Mucosa of rectum (tissue), 2 donors: ENCODE data around the gene SPAG4.

Experiments used
- H3K27ac ChIP-seq, 2 donors: one replicate each; pipeline ENCODE4 v1.7.0; 2013; ENCODE audit warnings: inconsistent platforms in 2 of 2, low read depth in 2 of 2, low read length in 2 of 2
- H3K27me3 ChIP-seq, 2 donors: one replicate each; pipeline ENCODE4 v1.7.0; 2013; ENCODE audit warnings: low read length in 2 of 2; ENCODE audit not compliant: control insufficient read depth in 2 of 2, insufficient read depth in 2 of 2
- H3K36me3 ChIP-seq, 2 donors: one replicate each; pipeline ENCODE4 v1.7.0; 2013; ENCODE audit warnings: low read length in 2 of 2; ENCODE audit not compliant: control insufficient read depth in 2 of 2, insufficient read depth in 2 of 2
- H3K4me1 ChIP-seq, 2 donors: one replicate each; pipeline ENCODE4 v1.7.0; 2013; ENCODE audit warnings: low read length in 2 of 2, mild to moderate bottlenecking in 1 of 2; ENCODE audit not compliant: control insufficient read depth in 2 of 2, insufficient read depth in 2 of 2
- H3K4me3 ChIP-seq, 2 donors: one replicate each; pipeline ENCODE4 v1.7.0; 2013; ENCODE audit warnings: low read length in 2 of 2
- H3K9ac ChIP-seq, 2 donors: one replicate each; pipeline ENCODE4 v1.7.0; 2013; ENCODE audit warnings: low read length in 2 of 2, low read depth in 1 of 2, mild to moderate bottlenecking in 1 of 2
- H3K9me3 ChIP-seq, 2 donors: one replicate each; pipeline ENCODE4 v1.7.0; 2013; ENCODE audit warnings: low read length in 2 of 2; ENCODE audit not compliant: control insufficient read depth in 2 of 2
- donor health status: healthy.
- donor health status: Normal muscosa, but diverticular disease.

Gene SPAG4

DNA sequence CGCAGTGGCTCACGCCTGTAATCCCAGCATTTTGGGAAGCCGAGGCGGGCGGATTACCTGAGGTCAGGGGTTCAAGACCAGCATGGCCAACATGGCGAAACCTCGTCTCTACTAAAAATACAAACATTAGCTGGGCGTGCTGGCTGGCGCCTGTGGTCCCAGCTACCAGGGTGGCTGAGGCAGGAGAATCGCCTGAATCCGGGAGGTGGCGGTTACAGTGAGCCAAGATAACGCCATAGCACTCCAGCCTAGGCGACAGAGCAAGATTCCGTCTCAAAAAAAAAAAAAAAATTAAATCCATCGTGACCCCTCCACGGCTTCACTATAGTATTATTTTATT, 50.3 kb downstream of the SPAG4 start:
- Histone ChIP-seq H3K4me3 (no peak overlapping the region), H3K36me3 (peaks cover 14 to 22% of the 10 kb centered on the region in 2 donors), H3K9me3 (no peaks in the 10 kb centered on the region), H3K4me1 (peaks cover 17 to 22% of the 10 kb centered on the region in 2 donors), H3K9ac (no peak overlapping the region), H3K27me3 (no peaks in the 10 kb centered on the region), H3K27ac (no peak overlapping the region)

DNA sequence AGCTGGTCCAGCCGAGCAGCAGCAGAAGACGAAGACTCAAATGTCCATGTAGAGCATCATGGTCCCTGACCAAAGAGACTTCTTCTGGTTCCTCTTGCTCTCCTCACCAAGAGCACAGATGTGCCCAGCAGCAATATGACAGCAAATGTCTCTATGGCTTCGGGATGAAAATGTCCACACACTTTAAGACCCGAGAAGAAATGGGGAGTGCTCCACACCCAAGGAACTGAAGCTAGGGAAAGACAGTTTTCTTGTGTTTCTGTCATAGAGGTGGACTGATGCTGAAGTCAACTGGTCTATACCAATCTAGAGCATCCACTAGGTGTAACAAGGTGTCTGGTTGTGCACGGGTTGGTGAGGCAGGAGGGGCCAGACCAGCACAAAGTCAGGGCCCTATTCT, 53.6 kb downstream of the SPAG4 start:
- peaks cover 30 to 37% of the 10 kb centered on the region in 2 donors for H3K36me3 ChIP-seq
- H3K4me1 ChIP-seq: peaks cover 0 to 3% of the 10 kb centered on the region in 2 donors
- H3K27ac ChIP-seq: no peak overlapping the region
- no peak overlapping the region for H3K4me3 ChIP-seq
- H3K9me3 ChIP-seq: no peaks in the 10 kb centered on the region
- no peak overlapping the region for H3K9ac ChIP-seq
- no peaks in the 10 kb centered on the region for H3K27me3 ChIP-seq

DNA sequence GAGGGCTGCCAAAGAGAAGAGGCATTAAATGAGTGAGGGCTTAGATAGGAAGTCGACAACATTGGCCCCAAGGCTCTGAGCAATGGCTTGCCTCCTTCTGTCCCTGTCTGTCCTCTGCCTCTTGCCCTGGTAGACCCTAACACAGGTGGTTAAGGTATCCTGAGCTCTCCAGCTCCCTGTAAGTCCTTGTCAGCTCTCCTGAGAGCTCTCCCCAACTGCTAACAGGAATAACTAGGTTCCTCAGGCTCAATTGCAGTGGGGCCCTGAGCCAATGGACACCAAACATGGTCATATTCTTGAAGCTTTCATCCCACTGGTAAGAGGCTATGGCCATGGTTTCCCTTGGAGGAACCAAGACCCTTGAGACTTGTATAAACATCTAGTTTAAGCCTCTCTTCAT, 54.1 kb downstream of the SPAG4 start:
- Histone ChIP-seq H3K27me3 (no peaks in the 10 kb centered on the region), H3K4me3 (no peak overlapping the region), H3K9me3 (no peaks in the 10 kb centered on the region), H3K27ac (no peak overlapping the region), H3K36me3 (peaks cover 35 to 41% of the 10 kb centered on the region in 2 donors), H3K9ac (no peak overlapping the region), H3K4me1 (peaks cover 0 to 3% of the 10 kb centered on the region in 2 donors)
